Activated T-cell treated with anti-CD3 and anti-CD28 coated beads, Interleukin-2, amount 50 U/mL, for 24 hours (primary cell): ENCODE measurements around the gene LRIT3.
"Not testable (repeated sequence)": the region's sequence is repeated elsewhere in the genome, so short reads cannot be mapped to it uniquely, and the experiment has no call there.

ENCODE experiments used
- DNase-seq: peaks from one replicate; pipeline ENCODE4 v3.0.0-alpha.2; 2020
- H3K27ac Mint-ChIP-seq: 2 replicates; pipeline ENCODE4 v1.8.0; 2020; ENCODE audit warnings: mild to moderate bottlenecking, mixed read lengths
- H3K27me3 Mint-ChIP-seq: 2 replicates; pipeline ENCODE4 v1.8.0; 2020; ENCODE audit warnings: mixed read lengths
- H3K36me3 Mint-ChIP-seq: 2 replicates; pipeline ENCODE4 v1.8.0; 2020; ENCODE audit warnings: low read depth, mixed read lengths
- H3K4me1 Mint-ChIP-seq: 2 replicates; pipeline ENCODE4 v1.8.0; 2020; ENCODE audit warnings: low read depth, mixed read lengths
- H3K4me3 Mint-ChIP-seq: 2 replicates; pipeline ENCODE4 v1.8.0; 2020; ENCODE audit warnings: mild to moderate bottlenecking, moderate library complexity, mixed read lengths
- H3K9me3 Mint-ChIP-seq: 2 replicates; pipeline ENCODE4 v1.8.0; 2020; ENCODE audit warnings: mixed read lengths

The LRIT3 gene

GRCh38 chr4:109872950-109873656, 25.2 kb downstream of the LRIT3 start:
- Mint-ChIP-seq H3K9me3 (no peaks in the 10 kb centered on the region), H3K27me3 (no peaks in the 10 kb centered on the region), H3K4me1 (no peaks in the 10 kb centered on the region), H3K36me3 (peaks cover 11% of the 10 kb centered on the region), H3K4me3 (no peak overlapping the region), H3K27ac (no peak overlapping the region)
- no peak for DNase-seq

- H3K27ac Mint-ChIP-seq, result no peak overlapping the region
- H3K9me3 Mint-ChIP-seq, result no peaks in the 10 kb centered on the region
- H3K27me3 Mint-ChIP-seq, result peaks cover 5% of the 10 kb centered on the region
- no peaks in the 10 kb centered on the region for H3K4me1 Mint-ChIP-seq
- DNase-seq, result no peak
- H3K4me3 Mint-ChIP-seq, result no peak overlapping the region
- H3K36me3 Mint-ChIP-seq, result peaks cover 11% of the 10 kb centered on the region
These were observed 26.0 kb downstream of the LRIT3 start for GRCh38 chr4:109873791-109874514.

- Mint-ChIP-seq H3K4me3 (no peak overlapping the region), H3K27me3 (peaks cover 13% of the 10 kb centered on the region), H3K4me1 (no peaks in the 10 kb centered on the region), H3K27ac (no peak overlapping the region), H3K9me3 (no peaks in the 10 kb centered on the region), H3K36me3 (peaks cover 1% of the 10 kb centered on the region)
- no peak for DNase-seq
These were observed 27.2 kb downstream of the LRIT3 start for GRCh38 chr4:109875106-109875505.

- peaks cover 16% of the 10 kb centered on the region for H3K27me3 Mint-ChIP-seq
- not testable (repeated sequence) for H3K27ac Mint-ChIP-seq, H3K4me3 Mint-ChIP-seq, H3K36me3 Mint-ChIP-seq, H3K4me1 Mint-ChIP-seq, H3K9me3 Mint-ChIP-seq, DNase-seq
These were observed 27.6 kb downstream of the LRIT3 start for GRCh38 chr4:109875553-109875952.

- H3K4me1 Mint-ChIP-seq, result no peaks in the 10 kb centered on the region
- peaks cover 16% of the 10 kb centered on the region for H3K27me3 Mint-ChIP-seq
- H3K4me3 Mint-ChIP-seq, result no peak overlapping the region
- H3K36me3 Mint-ChIP-seq, result no peaks in the 10 kb centered on the region
- no peak overlapping the region for H3K27ac Mint-ChIP-seq
- H3K9me3 Mint-ChIP-seq, result no peaks in the 10 kb centered on the region
- DNase-seq, result no peak
These were observed 28.8 kb downstream of the LRIT3 start for GRCh38 chr4:109876634-109877265.

GRCh38 chr4:109877400-109877799, 29.5 kb downstream of the LRIT3 start:
- Mint-ChIP-seq H3K36me3 (no peaks in the 10 kb centered on the region), H3K4me3 (no peak overlapping the region), H3K27ac (no peak overlapping the region), H3K27me3 (peaks cover 16% of the 10 kb centered on the region), H3K9me3 (no peaks in the 10 kb centered on the region), H3K4me1 (no peaks in the 10 kb centered on the region)
- no peak for DNase-seq

GRCh38 chr4:109878355-109878754, 30.4 kb downstream of the LRIT3 start:
- Mint-ChIP-seq H3K27me3 (peaks cover 16% of the 10 kb centered on the region), H3K4me1 (no peaks in the 10 kb centered on the region), H3K9me3 (no peaks in the 10 kb centered on the region), H3K36me3 (no peaks in the 10 kb centered on the region), H3K27ac (no peak overlapping the region), H3K4me3 (no peak overlapping the region)
- DNase-seq, result no peak

GRCh38 chr4:109879081-109879480, 31.2 kb downstream of the LRIT3 start:
- H3K4me3 Mint-ChIP-seq, result no peak overlapping the region
- DNase-seq, result no peak
- no peaks in the 10 kb centered on the region for H3K9me3 Mint-ChIP-seq
- no peak overlapping the region for H3K27ac Mint-ChIP-seq
- H3K27me3 Mint-ChIP-seq, result peaks cover 16% of the 10 kb centered on the region
- no peaks in the 10 kb centered on the region for H3K36me3 Mint-ChIP-seq
- H3K4me1 Mint-ChIP-seq, result no peaks in the 10 kb centered on the region

- Mint-ChIP-seq H3K4me1 (no peaks in the 10 kb centered on the region), H3K27ac (no peak overlapping the region), H3K4me3 (no peak overlapping the region), H3K36me3 (no peaks in the 10 kb centered on the region), H3K9me3 (no peaks in the 10 kb centered on the region), H3K27me3 (peaks cover 16% of the 10 kb centered on the region)
- no peak for DNase-seq
These were observed 31.9 kb downstream of the LRIT3 start for GRCh38 chr4:109879636-109880314.

GRCh38 chr4:109886303-109886702, 38.4 kb downstream of the LRIT3 start:
- H3K27ac Mint-ChIP-seq, result no peak overlapping the region
- H3K36me3 Mint-ChIP-seq, result no peaks in the 10 kb centered on the region
- no peaks in the 10 kb centered on the region for H3K9me3 Mint-ChIP-seq
- H3K4me1 Mint-ChIP-seq, result no peaks in the 10 kb centered on the region
- H3K4me3 Mint-ChIP-seq, result no peak overlapping the region
- no peaks in the 10 kb centered on the region for H3K27me3 Mint-ChIP-seq
- no peak for DNase-seq

- DNase-seq, result no peak
- no peaks in the 10 kb centered on the region for H3K9me3 Mint-ChIP-seq
- H3K36me3 Mint-ChIP-seq, result no peaks in the 10 kb centered on the region
- no peaks in the 10 kb centered on the region for H3K27me3 Mint-ChIP-seq
- H3K4me1 Mint-ChIP-seq, result no peaks in the 10 kb centered on the region
- H3K4me3 Mint-ChIP-seq, result no peak overlapping the region
- H3K27ac Mint-ChIP-seq, result no peak overlapping the region
These were observed 39.2 kb downstream of the LRIT3 start for GRCh38 chr4:109887071-109887470.

- Mint-ChIP-seq H3K27me3 (no peaks in the 10 kb centered on the region), H3K36me3 (no peaks in the 10 kb centered on the region), H3K9me3 (no peaks in the 10 kb centered on the region)
These were observed 42.2 kb downstream of the LRIT3 start for GRCh38 chr4:109890076-109890475.

GRCh38 chr4:109902559-109903251, 54.8 kb downstream of the LRIT3 start:
- no peak for DNase-seq
- H3K4me3 Mint-ChIP-seq, result no peak overlapping the region
- H3K27ac Mint-ChIP-seq, result no peak overlapping the region
- H3K9me3 Mint-ChIP-seq, result no peaks in the 10 kb centered on the region
- peaks cover 43% of the 10 kb centered on the region for H3K27me3 Mint-ChIP-seq
- no peaks in the 10 kb centered on the region for H3K36me3 Mint-ChIP-seq
- no peaks in the 10 kb centered on the region for H3K4me1 Mint-ChIP-seq

More at GRCh38 chr4:109890076-109890475, 42.2 kb downstream of the LRIT3 start:
- DNase-seq, result no peak
- no peaks in the 10 kb centered on the region for H3K4me1 Mint-ChIP-seq
- no peak overlapping the region for H3K4me3 Mint-ChIP-seq
- no peak overlapping the region for H3K27ac Mint-ChIP-seq

GRCh38 chr4:109908731-109909130, 60.8 kb downstream of the LRIT3 start:
- H3K27ac Mint-ChIP-seq, result no peak overlapping the region
- no peak for DNase-seq
- peaks cover 2% of the 10 kb centered on the region for H3K4me1 Mint-ChIP-seq
- no peaks in the 10 kb centered on the region for H3K36me3 Mint-ChIP-seq
- no peak overlapping the region for H3K4me3 Mint-ChIP-seq
- no peaks in the 10 kb centered on the region for H3K9me3 Mint-ChIP-seq
- H3K27me3 Mint-ChIP-seq, result peaks cover 55% of the 10 kb centered on the region
